Liver (tissue), 9 donors: Measurements from ENCODE around the gene ACTL10. TPM values are rescaled to one million over a fixed set of nuclear protein-coding genes. Genes with fewer than 3 reads are reported as not detected.

Experiments used
- DNase-seq: peaks from one replicate; pipeline ENCODE4 v3.0.0-alpha.2; 2017; ENCODE audit warnings: low spot score
- H3K27ac ChIP-seq, 2 donors: one replicate each; pipeline ENCODE4 v1.7.0; 2013; ENCODE audit warnings: inconsistent platforms in 2 of 2, low read length in 2 of 2, control low read depth in 1 of 2, low read depth in 1 of 2, mild to moderate bottlenecking in 1 of 2
- H3K27me3 ChIP-seq, 4 donors: one replicate each; pipeline versions ENCODE4 v1.6.1 to v1.7.0; 2013; ENCODE audit warnings: low read length in 3 of 4, inconsistent platforms in 1 of 4, mild to moderate bottlenecking in 1 of 4, moderate library complexity in 1 of 4; ENCODE audit not compliant: control insufficient read depth in 4 of 4, insufficient read depth in 4 of 4
- H3K36me3 ChIP-seq, 4 donors: one replicate each; pipeline versions ENCODE4 v1.6.1 to v1.7.0; 2013; ENCODE audit warnings: low read length in 3 of 4, mild to moderate bottlenecking in 3 of 4, low read depth in 1 of 4, moderate library complexity in 1 of 4; ENCODE audit not compliant: control insufficient read depth in 4 of 4, insufficient read depth in 3 of 4
- H3K4me1 ChIP-seq, 4 donors: one replicate each; pipeline versions ENCODE4 v1.6.1 to v1.7.0; 2013; ENCODE audit warnings: low read length in 3 of 4, mild to moderate bottlenecking in 3 of 4, moderate library complexity in 1 of 4; ENCODE audit not compliant: control insufficient read depth in 4 of 4, insufficient read depth in 4 of 4
- H3K4me3 ChIP-seq, 3 donors: one replicate each; pipeline versions ENCODE4 v1.6.1 to v1.7.0; 2013; ENCODE audit warnings: low read length in 3 of 3, control low read depth in 1 of 3, low read depth in 1 of 3, mild to moderate bottlenecking in 1 of 3
- H3K9ac ChIP-seq, 2 donors: one replicate each; pipeline ENCODE4 v1.7.0; 2013; ENCODE audit warnings: low read length in 2 of 2, mild to moderate bottlenecking in 2 of 2, moderate library complexity in 2 of 2, control low read depth in 1 of 2, low read depth in 1 of 2
- H3K9me3 ChIP-seq, 4 donors: one replicate each; pipeline versions ENCODE4 v1.6.1 to v1.7.0; 2013; ENCODE audit warnings: low read length in 3 of 4; ENCODE audit not compliant: control insufficient read depth in 4 of 4
- FOXA2 ChIP-seq: IDR thresholded peaks from 2 replicates; pipeline ENCODE4 v1.6.1; 2016; ENCODE audit warnings: antibody characterized with exemption
- GABPA ChIP-seq, 2 donors: IDR thresholded peaks in 1 of 2; conservative IDR thresholded peaks in 1 of 2; 2 replicates each; pipeline ENCODE4 v1.6.1; 2016; ENCODE audit warnings: antibody characterized with exemption in 2 of 2, mild to moderate bottlenecking in 1 of 2, moderate library complexity in 1 of 2
- HNF4A ChIP-seq, 2 donors: conservative IDR thresholded peaks; 2 replicates each; pipeline ENCODE4 v1.6.1; 2016; ENCODE audit warnings: antibody characterized with exemption in 2 of 2, mild to moderate bottlenecking in 2 of 2
- HNF4G ChIP-seq: IDR thresholded peaks from 2 replicates; pipeline ENCODE4 v1.6.1; 2016; ENCODE audit warnings: antibody characterized with exemption
- MAX ChIP-seq: IDR thresholded peaks from 2 replicates; pipeline ENCODE4 v1.6.1; 2016; ENCODE audit warnings: antibody characterized with exemption
- NR2F2 ChIP-seq: IDR thresholded peaks from 2 replicates; pipeline ENCODE4 v1.6.1; 2016; ENCODE audit warnings: antibody characterized with exemption
- RAD21 ChIP-seq, 2 donors: IDR thresholded peaks; 2 replicates each; pipeline ENCODE4 v1.6.1; 2016; ENCODE audit warnings: antibody characterized with exemption in 2 of 2, mild to moderate bottlenecking in 2 of 2
- REST ChIP-seq: IDR thresholded peaks from 2 replicates; pipeline ENCODE4 v1.6.1; 2016; ENCODE audit warnings: antibody characterized with exemption, mild to moderate bottlenecking
- RXRA ChIP-seq, 2 donors: IDR thresholded peaks; 2 replicates each; pipeline ENCODE4 v1.6.1; 2017 to 2018; ENCODE audit warnings: antibody characterized with exemption in 2 of 2, mild to moderate bottlenecking in 1 of 2
- SP1 ChIP-seq: IDR thresholded peaks from 2 replicates; pipeline ENCODE4 v1.6.1; 2018; ENCODE audit warnings: antibody characterized with exemption, mild to moderate bottlenecking
- TAF1 ChIP-seq: conservative IDR thresholded peaks from 2 replicates; pipeline ENCODE4 v1.6.1; 2016; ENCODE audit warnings: antibody characterized with exemption, mild to moderate bottlenecking
- YY1 ChIP-seq: IDR thresholded peaks from 2 replicates; pipeline ENCODE4 v1.6.1; 2016; ENCODE audit warnings: antibody characterized with exemption, mild to moderate bottlenecking
- WGBS: extraction: QIAGEN DNeasy Blood & Tissue Kit; methylation state at CpG from one replicate; pipeline ENCODE4 v1.1.7; 2013; 5-methylcytosine and 5-hydroxymethylcytosine counted together
- polyA plus RNA-seq, 2 donors: library from polyadenylated mRNA; stranded (reverse) in 1 of 2; unstranded in 1 of 2; fragments of 200-250 nt in 1 of 2; fragments of >200 nt in 1 of 2; fragmentation: Nextera tagmentation in 1 of 2; extraction: Ambion mirVana in 1 of 2; gene quantifications; one replicate each; pipeline versions ENCODE4 v1.2.1 to v1.2.3, GENCODE V29; 2013 to 2015
- total RNA-seq, 2 donors: library from RNA; depleted of rRNA; stranded (reverse); fragments of >200 nt; gene quantifications; one replicate each; pipeline ENCODE4 v1.2.3, GENCODE V29; 2014
- TF ChIP-seq, protein P1 (sequence below): fragments of 150-350 bp; IDR thresholded peaks from 2 replicates; pipeline ENCODE4 v1.5.1; 2017; ENCODE audit warnings: improper control_type of control experiment, low read depth, low read length; ENCODE audit not compliant: missing input control
- donor health status: healthy.
- donor health status: healthy.
- donor health status: healthy.
- donor health status: healthy.
- donor health status: healthy.

The ACTL10 gene
- total and polyA plus RNA-seq, 4 donors, result 0.10 to 0.50 (median 0.35) TPM

DNA sequence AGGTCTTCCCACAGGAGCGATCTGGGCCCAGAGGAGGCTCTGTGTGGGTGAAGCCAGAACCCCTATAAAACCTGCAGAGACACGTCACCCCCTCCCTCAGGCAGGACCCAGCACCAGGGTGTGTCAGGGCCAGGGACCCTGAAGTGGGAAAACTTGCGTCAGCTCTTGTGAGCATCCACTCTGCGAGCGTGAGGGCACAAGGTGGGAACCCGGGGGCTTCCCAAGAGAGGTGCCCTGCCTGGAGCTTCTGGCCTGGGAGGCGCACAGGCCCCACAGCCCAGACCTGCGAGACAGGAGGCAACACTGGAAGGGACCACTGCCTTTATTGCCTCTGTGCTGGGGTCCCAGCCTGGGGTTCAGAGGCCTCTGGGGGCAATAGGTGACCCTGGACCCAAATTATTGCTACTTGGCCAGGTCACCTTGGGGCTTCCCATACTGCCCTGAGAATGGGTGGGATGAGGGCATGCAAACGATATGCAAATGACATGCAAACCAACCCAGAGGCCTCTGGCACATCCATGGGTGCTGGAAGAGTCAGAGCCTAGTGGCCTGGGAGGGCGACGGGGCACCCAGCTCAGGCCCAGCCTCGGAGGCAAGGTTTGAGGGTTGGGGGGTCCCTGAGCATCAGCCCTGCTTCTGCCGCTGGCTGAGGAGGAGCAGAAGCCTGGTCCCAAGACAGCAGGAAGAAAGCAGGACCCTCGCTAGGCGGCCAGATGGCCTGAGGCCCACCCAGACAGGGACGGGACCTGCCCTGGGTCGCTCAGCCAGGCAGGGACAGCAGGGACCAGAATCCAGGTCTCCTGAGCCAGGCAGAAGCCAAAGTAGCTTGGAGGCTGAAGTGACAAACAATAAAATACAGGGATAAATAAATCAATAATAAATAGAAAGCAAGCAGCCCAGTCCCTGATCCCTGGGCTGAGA is 9.7 kb upstream of the ACTL10 start (continued):
- TF ChIP-seq YY1, result no peak
- no peak for TF ChIP-seq SP1

- no peak overlapping the region for H3K4me3 ChIP-seq
- no peaks in the 10 kb centered on the region for H3K9me3 ChIP-seq
- H3K27me3 ChIP-seq, result no peaks in the 10 kb centered on the region
- H3K36me3 ChIP-seq, result peaks cover 0 to 2% (median under 1%) of the 10 kb centered on the region in 4 donors
- no peak for DNase-seq
- no peak overlapping the region for H3K9ac ChIP-seq
- TF ChIP-seq RXRA (IDR thresholded peaks at IDR 0.05) (no peak), SP1 (no peak), HNF4A (conservative IDR thresholded peaks at IDR 0.05) (no peak), TAF1 (no peak)
- WGBS, result 96% methylated on average over 12 of the region's 12 CpGs
- peaks cover 0 to 10% (median 9%) of the 10 kb centered on the region in 4 donors for H3K4me1 ChIP-seq
- H3K27ac ChIP-seq, result no peak overlapping the region
Observed at GRCh38 chr20:33657704-33658095, 9.0 kb upstream of the ACTL10 start.

- Histone ChIP-seq H3K27me3 (no peaks in the 10 kb centered on the region), H3K9me3 (no peaks in the 10 kb centered on the region), H3K36me3 (peaks cover 0 to 2% (median under 1%) of the 10 kb centered on the region in 4 donors), H3K4me1 (peaks cover 3 to 11% (median 9%) of the 10 kb centered on the region in 4 donors), H3K4me3 (no peak overlapping the region), H3K27ac (no peak overlapping the region), H3K9ac (no peak overlapping the region)
- no peak for DNase-seq
- no peak for TF ChIP-seq FOXA2
- no peak for TF ChIP-seq RAD21 (IDR thresholded peaks at IDR 0.05)
- TF ChIP-seq GABPA (IDR thresholded peaks at IDR 0.05 in 1 of 2, conservative IDR thresholded peaks at IDR 0.05 in 1 of 2), result no peak
- TF ChIP-seq NR2F2, result no peak
- TF ChIP-seq MAX, result no peak
- no peak for TF ChIP-seq HNF4G
- no peak for TF ChIP-seq RXRA (IDR thresholded peaks at IDR 0.05)
- no peak for TF ChIP-seq YY1
- TF ChIP-seq REST, result no peak
- TF ChIP-seq, protein P1, sequence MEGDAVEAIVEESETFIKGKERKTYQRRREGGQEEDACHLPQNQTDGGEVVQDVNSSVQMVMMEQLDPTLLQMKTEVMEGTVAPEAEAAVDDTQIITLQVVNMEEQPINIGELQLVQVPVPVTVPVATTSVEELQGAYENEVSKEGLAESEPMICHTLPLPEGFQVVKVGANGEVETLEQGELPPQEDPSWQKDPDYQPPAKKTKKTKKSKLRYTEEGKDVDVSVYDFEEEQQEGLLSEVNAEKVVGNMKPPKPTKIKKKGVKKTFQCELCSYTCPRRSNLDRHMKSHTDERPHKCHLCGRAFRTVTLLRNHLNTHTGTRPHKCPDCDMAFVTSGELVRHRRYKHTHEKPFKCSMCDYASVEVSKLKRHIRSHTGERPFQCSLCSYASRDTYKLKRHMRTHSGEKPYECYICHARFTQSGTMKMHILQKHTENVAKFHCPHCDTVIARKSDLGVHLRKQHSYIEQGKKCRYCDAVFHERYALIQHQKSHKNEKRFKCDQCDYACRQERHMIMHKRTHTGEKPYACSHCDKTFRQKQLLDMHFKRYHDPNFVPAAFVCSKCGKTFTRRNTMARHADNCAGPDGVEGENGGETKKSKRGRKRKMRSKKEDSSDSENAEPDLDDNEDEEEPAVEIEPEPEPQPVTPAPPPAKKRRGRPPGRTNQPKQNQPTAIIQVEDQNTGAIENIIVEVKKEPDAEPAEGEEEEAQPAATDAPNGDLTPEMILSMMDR, result no peak
- WGBS, result 98% methylated on average over 8 of the region's 8 CpGs
Observed at GRCh38 chr20:33658510-33658909, 8.2 kb upstream of the ACTL10 start.
